ENCODE measurements around the gene TMPO. TPM values are rescaled to one million over a fixed set of nuclear protein-coding genes. Genes with fewer than 3 reads are reported as not detected.
"Not testable (repeated sequence)": the region's sequence is repeated elsewhere in the genome, so short reads cannot be mapped to it uniquely, and the experiment has no call there.

TMPO gene
- total RNA-seq, 1 donor from 2014 or later = 53.8 TPM

- peak overlapping the region; percentile 83 for H3K4me3 Mint-ChIP-seq (ENCODE audit: unreplicated experiment)
- H3K36me3 Mint-ChIP-seq (ENCODE audit: unreplicated experiment) = peaks cover 22% of the 10 kb centered on the region
- H3K27ac Mint-ChIP-seq (ENCODE audit: unreplicated experiment) = peak overlapping the region; percentile 93
- peaks cover 34% of the 10 kb centered on the region for H3K4me1 Mint-ChIP-seq (ENCODE audit: unreplicated experiment)
- DNase-seq (ENCODE audit: extremely low spot score, unreplicated experiment) = no peak
- no peaks in the 10 kb centered on the region for H3K27me3 Mint-ChIP-seq (ENCODE audit: unreplicated experiment)
- H3K9me3 Mint-ChIP-seq (ENCODE audit: unreplicated experiment) = no peaks in the 10 kb centered on the region
- TF ChIP-seq, protein P1, sequence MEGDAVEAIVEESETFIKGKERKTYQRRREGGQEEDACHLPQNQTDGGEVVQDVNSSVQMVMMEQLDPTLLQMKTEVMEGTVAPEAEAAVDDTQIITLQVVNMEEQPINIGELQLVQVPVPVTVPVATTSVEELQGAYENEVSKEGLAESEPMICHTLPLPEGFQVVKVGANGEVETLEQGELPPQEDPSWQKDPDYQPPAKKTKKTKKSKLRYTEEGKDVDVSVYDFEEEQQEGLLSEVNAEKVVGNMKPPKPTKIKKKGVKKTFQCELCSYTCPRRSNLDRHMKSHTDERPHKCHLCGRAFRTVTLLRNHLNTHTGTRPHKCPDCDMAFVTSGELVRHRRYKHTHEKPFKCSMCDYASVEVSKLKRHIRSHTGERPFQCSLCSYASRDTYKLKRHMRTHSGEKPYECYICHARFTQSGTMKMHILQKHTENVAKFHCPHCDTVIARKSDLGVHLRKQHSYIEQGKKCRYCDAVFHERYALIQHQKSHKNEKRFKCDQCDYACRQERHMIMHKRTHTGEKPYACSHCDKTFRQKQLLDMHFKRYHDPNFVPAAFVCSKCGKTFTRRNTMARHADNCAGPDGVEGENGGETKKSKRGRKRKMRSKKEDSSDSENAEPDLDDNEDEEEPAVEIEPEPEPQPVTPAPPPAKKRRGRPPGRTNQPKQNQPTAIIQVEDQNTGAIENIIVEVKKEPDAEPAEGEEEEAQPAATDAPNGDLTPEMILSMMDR (IDR thresholded peaks at IDR 0.05) = no peak
Measured at GRCh38 chr12:98594050-98594835, 78.9 kb downstream of the TMPO start.

- H3K27ac Mint-ChIP-seq (ENCODE audit: unreplicated experiment) = peak overlapping the region; percentile 93
- DNase-seq (ENCODE audit: extremely low spot score, unreplicated experiment) = peak; percentile 17
- peaks cover 34% of the 10 kb centered on the region for H3K4me1 Mint-ChIP-seq (ENCODE audit: unreplicated experiment)
- peak overlapping the region; percentile 83 for H3K4me3 Mint-ChIP-seq (ENCODE audit: unreplicated experiment)
- H3K9me3 Mint-ChIP-seq (ENCODE audit: unreplicated experiment) = no peaks in the 10 kb centered on the region
- no peaks in the 10 kb centered on the region for H3K27me3 Mint-ChIP-seq (ENCODE audit: unreplicated experiment)
- H3K36me3 Mint-ChIP-seq (ENCODE audit: unreplicated experiment) = peaks cover 26% of the 10 kb centered on the region
- TF ChIP-seq, protein P1 (IDR thresholded peaks at IDR 0.05) = no peak
Measured at GRCh38 chr12:98595243-98595988, 80.0 kb downstream of the TMPO start.

DNA sequence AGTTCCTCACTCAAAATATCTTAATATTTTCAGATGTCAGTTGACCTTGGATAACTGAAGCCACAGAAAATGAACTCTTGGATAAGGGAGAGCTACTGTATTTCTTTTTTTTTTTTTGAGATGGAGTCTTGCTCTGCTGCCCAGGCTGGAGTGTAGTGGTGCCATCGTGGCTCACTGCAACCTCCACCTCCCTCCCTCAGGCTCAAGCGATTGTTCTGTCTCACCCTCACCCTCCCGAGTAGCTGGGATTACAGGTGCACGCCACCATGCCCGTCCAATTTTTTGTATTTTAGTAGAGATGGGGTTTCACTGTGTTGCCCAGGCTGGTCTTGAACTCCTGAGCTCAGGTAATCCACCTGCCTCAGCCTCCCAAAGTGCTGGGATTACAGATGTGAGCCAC, 81.9 kb downstream of the TMPO start:
- not testable (repeated sequence) for H3K27ac Mint-ChIP-seq (ENCODE audit: unreplicated experiment); H3K9me3 Mint-ChIP-seq (ENCODE audit: unreplicated experiment); H3K4me3 Mint-ChIP-seq (ENCODE audit: unreplicated experiment); H3K27me3 Mint-ChIP-seq (ENCODE audit: unreplicated experiment)
- Mint-ChIP-seq H3K36me3 (ENCODE audit: unreplicated experiment) (peaks cover 39% of the 10 kb centered on the region), H3K4me1 (ENCODE audit: unreplicated experiment) (peaks cover 34% of the 10 kb centered on the region)
- DNase-seq (ENCODE audit: extremely low spot score, unreplicated experiment) = peak; percentile 8

Other genes with a start within 250 kb of the TMPO start
- 581 and 583 TPM in 2 replicates for gene SLC25A3, start 78.1 kb downstream of the TMPO start, total RNA-seq
- gene IKBIP, start 129.2 kb downstream of the TMPO start, total RNA-seq = 36.2 and 38.0 TPM in 2 replicates
- gene APAF1, start 129.7 kb downstream of the TMPO start, total RNA-seq = 14.4 and 18.8 TPM in 2 replicates

Measured in osteocyte (in vitro differentiated cells).